H9 (cell line): ENCODE data around the gene TNXB. TPM values are rescaled to one million over a fixed set of nuclear protein-coding genes. Genes with fewer than 3 reads are reported as not detected.
A peak's percentile ranks its signal among the peaks of the same experiment; 100 is the strongest.

Experiments used
- DNase-seq: peaks from one replicate; pipeline ENCODE4 v3.0.0-alpha.2; 2017
- H2AFZ ChIP-seq: one replicate; pipeline ENCODE4 v1.6.1; 2013; ENCODE audit warnings: mild to moderate bottlenecking, low read length, control low read depth, moderate library complexity
- H2AK5ac ChIP-seq: 2 replicates; pipeline ENCODE4 v1.6.1; 2013; ENCODE audit warnings: low read length, control low read depth, mixed read lengths; ENCODE audit not compliant: insufficient read length
- H2BK120ac ChIP-seq: one replicate; pipeline ENCODE4 v1.6.1; 2013; ENCODE audit warnings: low read depth, mild to moderate bottlenecking, low read length, control low read depth, inconsistent platforms; ENCODE audit not compliant: poor library complexity, severe bottlenecking
- H2BK12ac ChIP-seq: 2 replicates; pipeline ENCODE4 v1.6.1; 2013; ENCODE audit warnings: low read length, control low read depth, mixed read lengths, low read depth; ENCODE audit not compliant: insufficient read length
- H2BK15ac ChIP-seq: 2 replicates; pipeline ENCODE4 v1.6.1; 2013; ENCODE audit warnings: low read depth, low read length, control low read depth
- H2BK20ac ChIP-seq: one replicate; pipeline ENCODE4 v1.6.1; 2013; ENCODE audit warnings: low read depth, mild to moderate bottlenecking, low read length, control low read depth, inconsistent platforms; ENCODE audit not compliant: poor library complexity, severe bottlenecking
- H2BK5ac ChIP-seq: 2 replicates; pipeline ENCODE4 v1.6.1; 2013; ENCODE audit warnings: low read length, control low read depth, mixed read lengths; ENCODE audit not compliant: insufficient read length
- H3K14ac ChIP-seq: 2 replicates; pipeline ENCODE4 v1.6.1; 2013; ENCODE audit warnings: low read length, control low read depth; ENCODE audit not compliant: insufficient read depth
- H3K18ac ChIP-seq: 2 replicates; pipeline ENCODE4 v1.6.1; 2013; ENCODE audit warnings: low read depth, mild to moderate bottlenecking, mixed read lengths, low read length, control low read depth; ENCODE audit not compliant: insufficient read length
- H3K23ac ChIP-seq: 2 replicates; pipeline ENCODE4 v1.6.1; 2013; ENCODE audit warnings: low read length, control low read depth, mixed read lengths, low read depth; ENCODE audit not compliant: insufficient read length
- H3K23me2 ChIP-seq: 2 replicates; pipeline ENCODE4 v1.6.1; 2013; ENCODE audit warnings: low read depth, mild to moderate bottlenecking, mixed read lengths, low read length, control low read depth; ENCODE audit not compliant: insufficient read length, poor library complexity, severe bottlenecking
- H3K27ac ChIP-seq: 2 replicates; pipeline ENCODE4 v1.5.1; 2013; ENCODE audit warnings: low read length, control low read depth, mixed read lengths, low read depth; ENCODE audit not compliant: insufficient read length
- H3K27me3 ChIP-seq: 2 replicates; pipeline ENCODE4 v1.6.1; 2013; ENCODE audit warnings: low read length, control low read depth, inconsistent platforms; ENCODE audit not compliant: insufficient read depth
- H3K4ac ChIP-seq: 2 replicates; pipeline ENCODE4 v1.6.1; 2013; ENCODE audit warnings: low read depth, mild to moderate bottlenecking, control low read depth, inconsistent platforms, low read length, moderate library complexity
- H3K4me1 ChIP-seq: 2 replicates; pipeline ENCODE4 v1.6.1; 2013; ENCODE audit warnings: low read length, control low read depth, inconsistent platforms; ENCODE audit not compliant: insufficient read depth
- H3K4me2 ChIP-seq: 2 replicates; pipeline ENCODE4 v1.6.1; 2013; ENCODE audit warnings: low read length, control low read depth, mixed read lengths; ENCODE audit not compliant: insufficient read length, insufficient read depth
- H3K56ac ChIP-seq: 2 replicates; pipeline ENCODE4 v1.6.1; 2013; ENCODE audit warnings: low read depth, mild to moderate bottlenecking, mixed read lengths, low read length, control low read depth; ENCODE audit not compliant: insufficient read length
- H3K79me1 ChIP-seq: 2 replicates; pipeline ENCODE4 v1.6.1; 2013; ENCODE audit warnings: low read depth, mild to moderate bottlenecking, moderate library complexity, low read length, control low read depth, inconsistent platforms; ENCODE audit not compliant: insufficient read depth, poor library complexity, severe bottlenecking
- H3K79me2 ChIP-seq: 2 replicates; pipeline ENCODE4 v1.6.1; 2013; ENCODE audit warnings: low read length, control low read depth, inconsistent platforms; ENCODE audit not compliant: insufficient read depth
- H3K9ac ChIP-seq: 2 replicates; pipeline ENCODE4 v1.6.1; 2013; ENCODE audit warnings: low read length, control low read depth, mixed read lengths; ENCODE audit not compliant: insufficient read length; ENCODE audit errors: extremely low read depth
- H3K9me3 ChIP-seq: one replicate; pipeline ENCODE4 v1.6.1; 2013; ENCODE audit warnings: low read depth, low read length, inconsistent platforms; ENCODE audit not compliant: control insufficient read depth
- H3T11ph ChIP-seq: one replicate; pipeline ENCODE4 v1.6.1; 2013; ENCODE audit warnings: mild to moderate bottlenecking, low read length, control low read depth, inconsistent platforms
- H4K20me1 ChIP-seq: one replicate; pipeline ENCODE4 v1.6.1; 2013; ENCODE audit not compliant: control insufficient read depth, insufficient read length, insufficient read depth
- H4K5ac ChIP-seq: 2 replicates; pipeline ENCODE4 v1.6.1; 2013; ENCODE audit warnings: low read depth, mild to moderate bottlenecking, mixed read lengths, low read length, control low read depth; ENCODE audit not compliant: insufficient read length
- H4K8ac ChIP-seq: replicated peaks from 2 replicates; pipeline ENCODE4 v1.6.1; 2013; ENCODE audit warnings: low read length, control low read depth, mixed read lengths, low read depth; ENCODE audit not compliant: insufficient read length
- H4K91ac ChIP-seq: 2 replicates; pipeline ENCODE4 v1.6.1; 2013; ENCODE audit warnings: low read depth, mild to moderate bottlenecking, moderate library complexity, mixed read lengths, low read length, control low read depth; ENCODE audit not compliant: insufficient read length
- H3K27ac Mint-ChIP-seq, 3 experiments: 2 replicates in 2 of 3; 3 replicates in 1 of 3; pipeline ENCODE4 v1.8.0; 2020 to 2021; ENCODE audit warnings: mixed read lengths in 3 of 3, mild to moderate bottlenecking in 1 of 3, moderate library complexity in 1 of 3
- H3K27me3 Mint-ChIP-seq: 2 replicates; pipeline ENCODE4 v1.8.0; 2021; ENCODE audit warnings: low read depth, mild to moderate bottlenecking, moderate library complexity, mixed read lengths
- H3K36me3 Mint-ChIP-seq, 3 experiments: 2 replicates in 2 of 3; 3 replicates in 1 of 3; pipeline ENCODE4 v1.8.0; 2020 to 2021; ENCODE audit warnings: low read depth in 3 of 3, mixed read lengths in 3 of 3; ENCODE audit not compliant: insufficient read depth in 1 of 3
- H3K4me1 Mint-ChIP-seq, 2 experiments: 2 replicates each; pipeline ENCODE4 v1.8.0; 2020; ENCODE audit warnings: mixed read lengths in 2 of 2
- H3K4me3 Mint-ChIP-seq, 2 experiments: 2 replicates in 1 of 2; 3 replicates in 1 of 2; pipeline ENCODE4 v1.8.0; 2020 to 2021; ENCODE audit warnings: mild to moderate bottlenecking in 2 of 2, mixed read lengths in 2 of 2, moderate library complexity in 1 of 2
- H3K9me3 Mint-ChIP-seq, 2 experiments: 2 replicates in 1 of 2; 3 replicates in 1 of 2; pipeline ENCODE4 v1.8.0; 2020; ENCODE audit warnings: mild to moderate bottlenecking in 2 of 2, mixed read lengths in 2 of 2, moderate library complexity in 1 of 2
- CTCF ChIP-seq: fragments of 200-600 bp; sonication (generic); conservative IDR thresholded peaks from 3 replicates; pipeline ENCODE4 v1.8.0; 2021; ENCODE audit warnings: antibody characterized with exemption, mild to moderate bottlenecking
- WGBS: extraction: QIAGEN DNeasy Blood & Tissue Kit; methylation state at CpG from one replicate; pipeline ENCODE4 v1.1.7; 2013; ENCODE audit warnings: missing lambda C conversion rate, low lambda C conversion rate, mixed read lengths; ENCODE audit not compliant: insufficient read length; ENCODE audit errors: extremely low coverage; 5-methylcytosine and 5-hydroxymethylcytosine counted together
- total RNA-seq: library from RNA; stranded (reverse); gene quantifications from 2 replicates; pipeline ENCODE4 v1.2.1, GENCODE V29; 2021

TNXB gene
- total RNA-seq, 1 experiment from 2014 or later = 5.0 TPM

DNA sequence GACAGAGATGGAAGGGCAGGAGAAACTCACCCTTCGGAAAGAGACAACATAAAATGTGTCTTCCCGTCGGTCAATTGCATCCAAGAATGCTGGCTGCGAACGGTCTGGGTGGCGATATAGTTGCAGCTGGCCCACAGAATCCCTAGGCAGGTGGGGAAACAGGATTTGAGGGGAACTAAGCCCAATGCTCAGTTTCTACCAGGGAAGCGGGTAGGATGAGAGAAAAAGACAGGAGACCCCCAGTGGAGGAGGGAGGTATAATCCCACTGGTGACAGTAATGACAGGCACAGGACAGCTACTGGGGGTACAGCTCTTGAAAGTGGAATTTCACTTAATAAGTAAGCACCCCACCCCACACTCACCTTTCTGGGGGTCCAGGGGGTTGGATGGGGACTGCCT, 7.5 kb upstream of the TNXB start:
- Histone ChIP-seq H3K4ac (no peak overlapping the region), H3K18ac (no peak overlapping the region), H3K27me3 (no peaks in the 10 kb centered on the region), H2BK15ac (no peak overlapping the region), H4K5ac (no peak overlapping the region), H2BK120ac (no peak overlapping the region), H3K14ac (no peak overlapping the region), H3K79me1 (no peaks in the 10 kb centered on the region), H2BK5ac (no peak overlapping the region), H4K8ac (no peak overlapping the region), H3K4me1 (no peaks in the 10 kb centered on the region), H3K27ac (no peak overlapping the region), H3K9me3 (no peaks in the 10 kb centered on the region), H3K23me2 (no peaks in the 10 kb centered on the region), H4K91ac (no peak overlapping the region), H2BK20ac (no peak overlapping the region), H3K9ac (no peak overlapping the region), H3K56ac (no peak overlapping the region), H3K4me2 (no peak overlapping the region), H3K23ac (no peak overlapping the region), H3K79me2 (no peaks in the 10 kb centered on the region), H2AFZ (no peak overlapping the region), H2AK5ac (no peak overlapping the region), H4K20me1 (no peaks in the 10 kb centered on the region), H3T11ph (no peak overlapping the region), H2BK12ac (no peak overlapping the region)
- Mint-ChIP-seq H3K27me3 (no peaks in the 10 kb centered on the region), H3K27ac (0 out of 7 replicates have a peak overlapping the region, but pooled peaks of 1 of the 3 experiments have one; percentile 35), H3K4me3 (no peak overlapping the region), H3K9me3 (no peaks in the 10 kb centered on the region; a peak in 1 of 5 replicates), H3K4me1 (peaks cover 0 to 2% of the 10 kb centered on the region in 2 experiments; a peak in 2 of 4 replicates), H3K36me3 (peaks cover 10 to 53% (median 51%) of the 10 kb centered on the region in 3 experiments; a peak in 6 of 7 replicates)
- no CpG with 5 or more reads among the region's 7 CpGs for WGBS
- no peak for DNase-seq
- TF ChIP-seq CTCF = peak; percentile 57
